Thymus (tissue), 11 donors: ENCODE measurements around the gene COL4A2. TPM values are rescaled to one million over a fixed set of nuclear protein-coding genes. Genes with fewer than 3 reads are reported as not detected.
A peak's percentile ranks its signal among the peaks of the same experiment; 100 is the strongest.

Experiments
- DNase-seq, 9 donors: peaks; one replicate each; pipeline ENCODE4 v3.0.0-alpha.2; 2013; ENCODE audit warnings: low spot score in 9 of 9, low read depth in 6 of 9, missing footprints in 1 of 9
- H3K27ac ChIP-seq, 2 donors: one replicate each; pipeline ENCODE4 v1.5.1; 2013; ENCODE audit warnings: control low read depth in 1 of 2, low read depth in 1 of 2, low read length in 1 of 2, mild to moderate bottlenecking in 1 of 2, moderate library complexity in 1 of 2
- H3K27me3 ChIP-seq, 2 donors: one replicate each; pipeline ENCODE4 v1.5.1; 2013; ENCODE audit warnings: low read length in 1 of 2; ENCODE audit not compliant: control insufficient read depth in 2 of 2, insufficient read depth in 1 of 2
- H3K36me3 ChIP-seq, 2 donors: one replicate each; pipeline ENCODE4 v1.5.1; 2013; ENCODE audit warnings: low read length in 1 of 2, mild to moderate bottlenecking in 1 of 2, moderate library complexity in 1 of 2; ENCODE audit not compliant: control insufficient read depth in 2 of 2, insufficient read depth in 2 of 2
- H3K4me1 ChIP-seq, 2 donors: one replicate each; pipeline ENCODE4 v1.5.1; 2013; ENCODE audit warnings: low read length in 2 of 2; ENCODE audit not compliant: control insufficient read depth in 2 of 2, insufficient read depth in 2 of 2
- H3K4me3 ChIP-seq, 2 donors: one replicate each; pipeline ENCODE4 v1.5.1; 2013; ENCODE audit warnings: low read length in 2 of 2, control low read depth in 1 of 2, mild to moderate bottlenecking in 1 of 2
- H3K9me3 ChIP-seq, 2 donors: one replicate each; pipeline ENCODE4 v1.5.1; 2013; ENCODE audit warnings: low read length in 1 of 2, mild to moderate bottlenecking in 1 of 2; ENCODE audit not compliant: control insufficient read depth in 2 of 2, insufficient read depth in 1 of 2
- WGBS: extraction: QIAGEN DNeasy Blood & Tissue Kit; methylation state at CpG from one replicate; pipeline ENCODE4 v1.1.7; 2013; 5-methylcytosine and 5-hydroxymethylcytosine counted together
- polyA plus RNA-seq: library from polyadenylated mRNA; stranded (reverse); fragments of 200-250 nt; gene quantifications from one replicate; pipeline ENCODE4 v1.2.3, GENCODE V29; 2013
- total RNA-seq: library from RNA; stranded (reverse); fragments of 120-200 nt; gene quantifications from one replicate; pipeline ENCODE4 v1.2.4, GENCODE V29; 2013
- donor health status: healthy.

Gene COL4A2
- total and polyA plus RNA-seq, 2 donors = 47.2 to 63.1 TPM

DNA sequence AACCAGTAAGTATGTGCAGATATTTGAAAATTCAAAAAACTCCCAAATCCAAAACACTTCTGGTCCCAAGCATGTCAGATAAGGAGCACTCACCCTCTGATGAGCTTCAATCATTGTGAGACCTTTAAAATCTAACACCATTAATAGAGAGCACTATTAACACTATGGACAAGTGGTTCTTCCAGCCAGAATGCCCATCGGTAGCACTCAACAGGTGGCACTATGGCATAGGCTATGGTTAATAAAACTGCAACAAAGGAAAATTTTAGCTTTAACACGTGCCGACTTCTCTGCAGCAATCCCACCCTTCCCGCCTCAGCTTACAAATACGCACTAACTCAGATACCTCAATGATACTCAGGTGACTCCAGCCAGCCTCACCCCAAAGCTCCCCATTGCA, 62.3 kb downstream of the COL4A2 start:
- Histone ChIP-seq H3K27ac (no peak overlapping the region), H3K36me3 (no peaks in the 10 kb centered on the region), H3K4me3 (no peak overlapping the region), H3K4me1 (no peaks in the 10 kb centered on the region), H3K9me3 (no peaks in the 10 kb centered on the region), H3K27me3 (peaks cover 0 to 3% of the 10 kb centered on the region in 2 donors)
- WGBS = 98% methylated on average over 5 of the region's 5 CpGs
- no peak for DNase-seq

DNA sequence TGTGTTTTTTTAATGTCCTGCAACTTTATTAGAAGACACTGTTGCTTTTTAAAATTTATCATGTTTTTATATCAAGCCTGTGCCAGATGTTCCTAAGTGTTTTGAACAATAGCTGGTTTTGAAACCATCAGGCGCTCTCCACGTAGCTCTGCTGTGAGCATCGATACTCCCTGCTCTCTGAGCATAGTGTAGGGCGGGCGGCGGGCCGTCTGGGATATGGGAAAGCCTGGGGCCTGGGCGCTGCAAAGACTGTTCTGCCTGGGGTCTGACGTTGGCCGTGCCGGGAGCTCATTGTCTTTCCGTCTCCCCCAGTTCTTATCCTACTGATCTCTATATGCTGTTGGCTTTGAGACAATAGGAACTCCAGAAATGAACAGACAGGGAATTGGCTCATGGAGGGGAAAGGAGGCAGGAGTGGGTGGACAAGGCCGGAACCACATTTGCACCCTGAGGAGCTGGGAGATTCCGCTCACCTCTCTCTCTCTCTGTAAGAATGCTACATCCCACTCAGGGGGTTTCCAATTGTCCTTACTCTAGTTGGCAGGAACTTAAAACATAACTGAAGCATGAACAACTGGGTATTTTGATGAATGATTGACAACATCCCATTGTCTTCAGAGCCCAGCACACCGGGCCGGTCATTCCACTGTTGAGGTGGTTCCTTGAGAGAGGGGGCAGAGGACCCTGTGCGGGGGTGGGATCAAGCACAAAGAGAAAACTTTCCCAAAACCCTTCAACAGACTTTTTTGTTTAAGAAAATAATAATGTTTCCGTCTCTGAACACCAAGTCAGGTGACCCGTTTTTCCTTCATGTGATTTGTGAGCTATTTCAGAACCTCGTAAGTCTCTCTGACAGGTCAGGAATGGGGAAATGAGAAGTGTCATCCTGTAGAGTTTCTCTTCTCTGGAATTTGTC, 64.7 kb downstream of the COL4A2 start:
- Histone ChIP-seq H3K9me3 (no peaks in the 10 kb centered on the region), H3K27me3 (peaks cover 0 to 3% of the 10 kb centered on the region in 2 donors), H3K4me3 (no peak overlapping the region), H3K27ac (peak overlapping the region in 1 of 2 donors; percentile 45), H3K36me3 (no peaks in the 10 kb centered on the region), H3K4me1 (no peaks in the 10 kb centered on the region)
- peak in 1 of 9 donors; percentile 10 for DNase-seq
- WGBS = 73% methylated on average over 20 of the region's 20 CpGs

DNA sequence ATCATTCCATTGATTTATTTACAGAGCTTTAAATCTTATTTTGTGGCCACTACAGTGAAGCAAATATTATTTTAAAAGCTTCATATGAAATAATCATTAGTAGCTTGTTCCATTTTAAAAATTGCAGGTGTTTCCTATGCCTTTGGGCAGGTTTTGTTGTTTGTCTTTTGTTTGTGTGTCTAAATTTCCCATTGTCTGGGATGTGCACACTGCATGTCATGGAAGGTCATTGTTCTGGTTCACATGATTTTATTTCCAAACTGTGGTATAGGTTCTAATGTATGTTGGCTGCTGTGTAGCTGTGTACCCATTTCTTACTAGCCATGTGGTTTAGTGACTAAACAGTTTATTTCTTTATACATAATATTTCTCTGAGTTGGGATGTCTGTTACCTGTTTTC, 65.6 kb downstream of the COL4A2 start:
- no peak for DNase-seq
- H3K27me3 ChIP-seq = peaks cover 0 to 3% of the 10 kb centered on the region in 2 donors
- H3K36me3 ChIP-seq = no peaks in the 10 kb centered on the region
- H3K27ac ChIP-seq = peak overlapping the region in 1 of 2 donors; percentile 10
- H3K9me3 ChIP-seq = no peaks in the 10 kb centered on the region
- H3K4me1 ChIP-seq = no peaks in the 10 kb centered on the region
- H3K4me3 ChIP-seq = no peak overlapping the region

DNA sequence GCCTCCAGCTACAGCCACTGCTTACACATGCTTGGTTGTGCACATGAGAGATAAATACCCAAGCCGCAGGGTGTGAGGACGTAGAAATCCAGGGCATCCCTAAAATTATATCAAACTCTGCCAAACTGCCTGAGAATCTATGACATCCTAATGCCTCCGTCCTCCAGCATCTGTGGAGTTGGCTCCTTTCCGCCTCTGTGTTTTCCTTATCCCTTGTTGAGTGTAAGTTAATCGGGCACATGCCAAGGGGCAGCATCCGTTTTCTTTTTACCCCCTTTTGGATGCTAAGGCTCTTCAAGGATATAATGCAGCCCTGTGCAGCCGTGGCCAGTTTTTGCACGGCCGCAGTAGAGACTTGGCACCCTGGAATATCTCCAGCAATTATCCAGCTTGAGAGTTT, 66.5 kb downstream of the COL4A2 start:
- no peak for DNase-seq
- Histone ChIP-seq H3K4me1 (no peaks in the 10 kb centered on the region), H3K27ac (no peak overlapping the region), H3K36me3 (no peaks in the 10 kb centered on the region), H3K27me3 (peaks cover 0 to 3% of the 10 kb centered on the region in 2 donors), H3K4me3 (no peak overlapping the region), H3K9me3 (no peaks in the 10 kb centered on the region)
- WGBS = 95% methylated on average over 9 of the region's 9 CpGs

DNA sequence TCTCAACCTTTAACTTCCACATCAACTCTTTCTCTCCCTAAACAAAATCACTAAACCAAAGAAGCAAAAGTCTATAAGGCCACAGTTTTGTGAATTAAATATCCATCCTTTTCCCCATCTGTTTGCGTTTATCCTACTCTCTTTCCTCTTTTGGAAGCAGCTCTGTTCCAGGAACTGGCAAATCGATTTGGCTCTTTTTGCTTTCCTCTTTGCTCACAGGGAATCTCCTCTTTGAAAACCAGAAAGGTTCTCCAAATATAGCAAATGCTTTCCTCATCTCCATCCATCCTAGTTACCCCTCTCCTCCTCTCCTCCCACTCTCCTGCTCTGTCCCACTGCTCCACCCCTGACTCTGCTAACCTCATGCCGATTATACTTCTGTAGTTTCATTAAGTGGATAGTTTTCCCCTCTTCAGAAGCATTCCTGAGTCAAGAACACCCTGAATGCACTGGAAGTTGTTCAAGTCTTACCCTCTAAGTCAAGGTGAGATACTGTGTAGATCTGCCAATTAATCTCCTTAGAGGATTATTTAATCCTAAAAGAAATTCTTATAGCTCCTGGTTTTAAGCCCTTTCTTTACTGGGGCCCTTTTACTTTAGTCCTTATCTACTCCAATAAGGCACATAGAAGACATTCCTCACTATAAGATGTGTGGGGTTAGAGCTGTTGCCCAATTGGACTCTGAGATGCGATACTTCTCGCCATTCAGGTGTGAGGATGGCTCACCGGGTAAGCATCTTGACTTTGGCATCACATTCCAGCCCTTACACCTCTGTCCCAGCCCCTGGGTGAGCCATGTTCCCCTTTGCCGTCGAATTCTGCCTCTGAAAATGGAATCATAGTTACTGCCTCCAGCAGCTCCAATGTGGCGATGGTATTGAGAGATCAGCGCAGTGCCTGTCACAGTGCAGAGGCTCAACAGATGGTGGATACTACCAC, 67.6 kb downstream of the COL4A2 start:
- no peak overlapping the region for H3K27ac ChIP-seq
- 93% methylated on average over 10 of the region's 10 CpGs for whole genome bisulfite sequencing
- H3K9me3 ChIP-seq = no peaks in the 10 kb centered on the region
- no peak for DNase-seq
- no peaks in the 10 kb centered on the region for H3K36me3 ChIP-seq
- no peak overlapping the region for H3K4me3 ChIP-seq
- no peaks in the 10 kb centered on the region for H3K4me1 ChIP-seq
- peaks cover 0 to 3% of the 10 kb centered on the region in 2 donors for H3K27me3 ChIP-seq

DNA sequence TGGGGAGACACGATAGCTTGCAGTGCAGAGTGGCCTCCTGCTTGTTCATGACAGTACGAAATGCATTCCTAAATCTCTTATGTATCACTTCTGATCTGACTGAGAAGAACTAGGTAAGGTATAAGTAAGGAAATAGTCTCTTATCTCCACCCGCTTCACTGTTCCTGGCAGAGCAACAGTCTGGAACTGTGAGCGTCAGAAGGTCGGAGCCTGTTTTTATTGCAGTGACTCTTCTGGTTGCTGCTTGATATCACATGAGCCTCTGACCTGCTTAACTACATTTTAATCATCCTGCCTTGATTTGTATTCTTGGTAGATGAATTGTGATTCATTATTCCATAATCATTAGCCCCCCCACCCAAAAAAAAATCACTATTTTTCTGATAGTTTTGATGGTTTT, 69.0 kb downstream of the COL4A2 start:
- no peaks in the 10 kb centered on the region for H3K36me3 ChIP-seq
- H3K4me3 ChIP-seq = no peak overlapping the region
- no peak for DNase-seq
- no peaks in the 10 kb centered on the region for H3K4me1 ChIP-seq
- 91% methylated on average over 5 of the region's 5 CpGs for WGBS
- peaks cover 0 to 3% of the 10 kb centered on the region in 2 donors for H3K27me3 ChIP-seq
- H3K27ac ChIP-seq = peak overlapping the region in 1 of 2 donors; percentile 14
- H3K9me3 ChIP-seq = no peaks in the 10 kb centered on the region

DNA sequence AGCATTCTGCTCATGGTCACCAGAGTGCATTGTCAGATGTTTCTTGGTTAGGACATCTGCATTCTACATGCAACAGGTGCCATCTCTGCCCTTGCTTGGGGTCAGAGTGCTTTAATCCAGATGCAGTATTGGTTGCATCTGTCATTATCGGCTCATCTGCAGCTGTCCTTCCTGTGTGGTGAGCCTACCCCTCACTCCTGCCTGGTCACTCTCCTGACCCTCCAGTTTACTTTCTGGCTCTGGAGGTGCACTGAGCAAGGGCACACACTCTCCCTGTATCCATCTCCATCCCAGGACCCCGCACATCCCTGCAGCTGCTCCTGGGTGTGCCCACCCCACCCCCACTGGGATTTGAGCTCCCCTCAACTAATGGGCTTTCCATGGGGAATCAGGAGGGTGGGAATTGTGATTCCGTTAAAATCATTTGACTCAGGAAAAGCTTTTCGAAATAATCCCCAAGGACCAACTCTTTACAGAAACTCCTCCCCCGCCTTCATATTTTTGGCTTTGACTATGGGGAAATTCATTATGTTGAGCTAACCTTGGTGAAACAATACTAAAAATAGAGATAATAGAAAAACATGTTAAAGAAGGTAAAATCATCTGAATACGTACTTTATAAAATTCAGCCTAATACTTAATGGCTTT, 70.2 kb downstream of the COL4A2 start:
- no peak overlapping the region for H3K4me3 ChIP-seq
- no peak overlapping the region for H3K27ac ChIP-seq
- H3K4me1 ChIP-seq = no peaks in the 10 kb centered on the region
- H3K27me3 ChIP-seq = no peaks in the 10 kb centered on the region
- no peaks in the 10 kb centered on the region for H3K36me3 ChIP-seq
- WGBS = 78% methylated on average over 6 of the region's 6 CpGs
- no peak for DNase-seq
- no peaks in the 10 kb centered on the region for H3K9me3 ChIP-seq

DNA sequence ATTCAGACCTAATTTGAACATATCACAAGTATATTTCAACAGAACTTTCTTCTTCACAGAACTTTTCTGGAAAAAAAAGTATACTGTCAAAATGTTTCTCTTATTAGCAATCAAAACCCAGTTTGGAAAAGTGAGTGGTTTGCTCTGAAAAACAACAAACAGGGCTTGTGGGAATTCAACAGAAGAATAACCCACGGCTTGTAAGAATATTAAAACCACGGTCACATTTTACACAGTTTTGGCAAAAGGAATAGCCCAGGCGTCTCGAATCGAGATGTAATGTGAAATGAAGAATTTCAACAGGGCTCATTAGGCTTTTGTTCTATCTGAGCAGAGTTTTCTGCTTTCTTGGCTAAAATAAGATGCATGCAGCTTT, 70.7 kb downstream of the COL4A2 start:
- Histone ChIP-seq H3K27ac (no peak overlapping the region), H3K4me1 (no peaks in the 10 kb centered on the region), H3K9me3 (no peaks in the 10 kb centered on the region), H3K4me3 (no peak overlapping the region), H3K36me3 (no peaks in the 10 kb centered on the region), H3K27me3 (no peaks in the 10 kb centered on the region)
- WGBS = 94% methylated on average over 5 of the region's 5 CpGs
- no peak for DNase-seq
